B cell (primary cell): ENCODE results near the gene DSG1. TPM values are rescaled to one million over a fixed set of nuclear protein-coding genes. Genes with fewer than 3 reads are reported as not detected.

Experiments
- ATAC-seq: fragments of 200-7000 bp; cut with Tn5 transposase; one replicate; pipeline ENCODE4 v1.10.0; 2021; ENCODE audit warnings: low read depth, mild to moderate bottlenecking, moderate number of reproducible peaks, moderate library complexity
- CTCF ChIA-PET: fragments of 350-600 bp; sonication (Branson Sonifier 250); formaldehyde crosslinking; loops from one replicate; lab custom pipeline; 2021; ENCODE audit warnings: antibody characterized with exemption, inconsistent platforms; lab: Charles Lee
- POLR2A ChIA-PET: fragments of 350-600 bp; sonication (Branson Sonifier 250); formaldehyde crosslinking; loops from one replicate; lab custom pipeline; 2021; ENCODE audit warnings: antibody characterized with exemption; lab: Charles Lee
- DNase-seq: peaks from one replicate; pipeline ENCODE4 v3.0.0; 2013
- H2AFZ ChIP-seq: 2 replicates; pipeline ENCODE4 v1.6.1; 2012; ENCODE audit warnings: mild to moderate bottlenecking, low read depth, low read length; ENCODE audit not compliant: insufficient read depth, poor library complexity, severe bottlenecking
- H3K27ac ChIP-seq, 2 donors: 1 replicate in 1 of 2; 2 replicates in 1 of 2; pipeline ENCODE4 v1.5.1; 2012 to 2013; ENCODE audit warnings: low read length in 2 of 2, mild to moderate bottlenecking in 2 of 2, moderate library complexity in 1 of 2
- H3K27me3 ChIP-seq, 4 experiments: fragments of 200-600 bp in 1 of 4; sonication (generic) in 1 of 4; replicated peaks in 1 of 4; 1 replicate in 2 of 4; 2 replicates in 2 of 4; pipeline versions ENCODE4 v1.6.1 to v1.7.0; 2013 to 2016; ENCODE audit warnings: low read length in 3 of 4, mild to moderate bottlenecking in 2 of 4, mixed read lengths in 1 of 4, moderate library complexity in 1 of 4; ENCODE audit not compliant: insufficient read depth in 4 of 4, control insufficient read depth in 3 of 4; ENCODE audit errors: control extremely low read depth in 1 of 4
- H3K36me3 ChIP-seq, 2 experiments: replicated peaks in 1 of 2; 1 replicate in 1 of 2; 2 replicates in 1 of 2; pipeline versions ENCODE4 v1.6.1 to v1.7.1; 2013; ENCODE audit warnings: low read length in 1 of 2; ENCODE audit not compliant: insufficient read depth in 2 of 2, control insufficient read depth in 1 of 2; ENCODE audit errors: control extremely low read depth in 1 of 2, extremely low read depth in 1 of 2
- H3K4me1 ChIP-seq, 2 donors: fragments of 200-600 bp in 1 of 2; sonication (generic) in 1 of 2; 1 replicate in 1 of 2; 2 replicates in 1 of 2; pipeline versions ENCODE4 v1.5.1 to v1.6.1; 2013 to 2017; ENCODE audit warnings: low read length in 2 of 2; ENCODE audit not compliant: control insufficient read depth in 2 of 2, insufficient read depth in 2 of 2
- H3K4me2 ChIP-seq: replicated peaks from 2 replicates; pipeline ENCODE3; 2012; ENCODE audit warnings: mild to moderate bottlenecking, low read depth, low read length; ENCODE audit not compliant: poor library complexity, severe bottlenecking
- H3K4me3 ChIP-seq, 5 experiments: fragments of 200-600 bp in 1 of 5; sonication (generic) in 1 of 5; 1 replicate in 3 of 5; 2 replicates in 2 of 5; pipeline versions ENCODE4 v1.5.1 to v1.7.0; 2011 to 2016; ENCODE audit warnings: low read length in 4 of 5, mild to moderate bottlenecking in 4 of 5, low read depth in 2 of 5, control low read depth in 1 of 5, moderate library complexity in 1 of 5; ENCODE audit not compliant: insufficient read depth in 1 of 5; ENCODE audit errors: control extremely low read depth in 1 of 5, extremely low read depth in 1 of 5
- H3K79me2 ChIP-seq: fragments of 200-600 bp; sonication (generic); one replicate; pipeline ENCODE4 v1.6.0; 2016; ENCODE audit warnings: low read length; ENCODE audit not compliant: control insufficient read depth, insufficient read depth
- H3K9ac ChIP-seq: fragments of 200-600 bp; sonication (generic); 2 replicates; pipeline ENCODE4 v1.6.1; 2017; ENCODE audit warnings: mild to moderate bottlenecking, low read length, moderate library complexity
- H3K9me3 ChIP-seq, 3 donors: one replicate each; pipeline versions ENCODE4 v1.6.1 to v1.7.1; 2013; ENCODE audit warnings: low read length in 2 of 3; ENCODE audit not compliant: control insufficient read depth in 2 of 3, insufficient read depth in 1 of 3; ENCODE audit errors: control extremely low read depth in 1 of 3
- H4K20me1 ChIP-seq: 2 replicates; pipeline ENCODE4 v1.6.0; 2012; ENCODE audit warnings: mild to moderate bottlenecking, low read length; ENCODE audit not compliant: insufficient read depth, control insufficient read depth, poor library complexity, severe bottlenecking
- H3K27ac Mint-ChIP-seq: one replicate; pipeline ENCODE4 v1.8.0; 2021; ENCODE audit warnings: mixed read lengths
- H3K27me3 Mint-ChIP-seq: one replicate; pipeline ENCODE4 v1.8.0; 2021; ENCODE audit warnings: mixed read lengths
- H3K4me1 Mint-ChIP-seq: one replicate; pipeline ENCODE4 v1.8.0; 2021; ENCODE audit warnings: mixed read lengths
- H3K4me3 Mint-ChIP-seq: one replicate; pipeline ENCODE4 v1.8.0; 2021; ENCODE audit warnings: mixed read lengths
- H3K9me3 Mint-ChIP-seq: one replicate; pipeline ENCODE4 v1.8.0; 2022; ENCODE audit warnings: mixed read lengths; ENCODE audit not compliant: insufficient read depth
- EZH2 ChIP-seq: IDR thresholded peaks from 2 replicates; pipeline ENCODE4 v1.6.1; 2012; ENCODE audit warnings: borderline replicate concordance, low read depth, mild to moderate bottlenecking, moderate library complexity, low read length; ENCODE audit not compliant: insufficient read depth, poor library complexity, severe bottlenecking
- WGBS: methylation state at CpG from one replicate; pipeline ENCODE4 v1.1.5; 2013; ENCODE audit warnings: missing lambda C conversion rate; ENCODE audit not compliant: insufficient coverage; 5-methylcytosine and 5-hydroxymethylcytosine counted together
- intact Hi-C: fragments of 100-400 bp; cut with micrococcal nuclease; formaldehyde crosslinking; loops from one replicate; pipeline ENCODE4 v1.10.0; 2022
- polyA plus RNA-seq: library from polyadenylated mRNA; depleted of rRNA; stranded (reverse); fragments of >200 nt; gene quantifications from 2 replicates; pipeline ENCODE4 v1.2.3, GENCODE V29; 2012
- total RNA-seq, 2 donors: library from RNA; stranded (reverse); fragments of 120-200 nt in 1 of 2; gene quantifications; 1 replicate in 1 of 2; 2 replicates in 1 of 2; pipeline versions ENCODE4 v1.2.3 to v1.2.4, GENCODE V29; 2013 to 2022
- TF ChIP-seq, protein P1 (sequence below): fragments of 200-600 bp; IDR thresholded peaks from one replicate; pipeline ENCODE4 v1.8.0; 2022; ENCODE audit warnings: antibody characterized with exemption, mild to moderate bottlenecking

The DSG1 gene
- total and polyA plus RNA-seq, 2 donors (not counting 1 experiment from before 2014, with no cell fraction given): not detected

DNA sequence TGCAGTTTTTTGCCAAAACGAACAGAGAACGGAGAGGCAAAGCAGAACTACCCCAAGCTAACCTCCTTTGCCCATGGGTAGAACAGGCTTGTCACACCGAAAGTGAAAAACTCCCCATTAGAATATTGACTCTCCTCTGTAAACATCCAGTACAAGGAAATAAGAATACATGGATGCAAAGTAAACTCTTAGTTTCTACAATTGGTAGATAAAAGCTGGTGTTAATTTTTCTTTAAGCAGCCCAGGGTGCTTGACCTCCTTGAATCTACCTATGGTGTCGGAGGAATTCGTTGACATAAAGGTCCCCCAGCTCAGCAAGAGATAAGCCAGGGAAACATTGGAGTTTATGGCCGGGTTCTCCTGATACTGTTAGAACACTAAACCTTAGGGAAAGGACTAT is 48.4 kb upstream of the DSG1 start:
- H3K9ac ChIP-seq: no peak overlapping the region
- 93% methylated on average over 2 of the region's 6 CpGs for WGBS

DNA sequence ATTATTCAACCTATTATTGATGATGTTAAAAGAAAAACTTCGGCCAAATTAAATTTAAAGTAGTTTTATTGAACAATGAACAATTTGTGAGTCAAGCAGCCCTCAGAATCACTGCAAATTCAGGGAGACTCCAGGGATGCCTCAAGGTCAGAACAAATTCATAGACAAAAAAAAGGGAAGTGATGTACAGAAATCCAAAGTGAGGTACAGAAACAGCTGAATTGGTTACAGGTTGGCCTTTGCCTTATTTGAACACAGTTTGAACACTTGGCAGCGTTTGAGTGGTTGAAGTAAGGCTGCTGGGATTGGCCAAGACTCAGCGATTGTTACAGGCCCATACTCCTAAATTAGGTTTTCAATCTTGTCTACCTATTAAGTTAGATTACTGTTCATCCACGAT is 47.4 kb upstream of the DSG1 start:
- TF ChIP-seq EZH2: no peak
- TF ChIP-seq, protein P1, sequence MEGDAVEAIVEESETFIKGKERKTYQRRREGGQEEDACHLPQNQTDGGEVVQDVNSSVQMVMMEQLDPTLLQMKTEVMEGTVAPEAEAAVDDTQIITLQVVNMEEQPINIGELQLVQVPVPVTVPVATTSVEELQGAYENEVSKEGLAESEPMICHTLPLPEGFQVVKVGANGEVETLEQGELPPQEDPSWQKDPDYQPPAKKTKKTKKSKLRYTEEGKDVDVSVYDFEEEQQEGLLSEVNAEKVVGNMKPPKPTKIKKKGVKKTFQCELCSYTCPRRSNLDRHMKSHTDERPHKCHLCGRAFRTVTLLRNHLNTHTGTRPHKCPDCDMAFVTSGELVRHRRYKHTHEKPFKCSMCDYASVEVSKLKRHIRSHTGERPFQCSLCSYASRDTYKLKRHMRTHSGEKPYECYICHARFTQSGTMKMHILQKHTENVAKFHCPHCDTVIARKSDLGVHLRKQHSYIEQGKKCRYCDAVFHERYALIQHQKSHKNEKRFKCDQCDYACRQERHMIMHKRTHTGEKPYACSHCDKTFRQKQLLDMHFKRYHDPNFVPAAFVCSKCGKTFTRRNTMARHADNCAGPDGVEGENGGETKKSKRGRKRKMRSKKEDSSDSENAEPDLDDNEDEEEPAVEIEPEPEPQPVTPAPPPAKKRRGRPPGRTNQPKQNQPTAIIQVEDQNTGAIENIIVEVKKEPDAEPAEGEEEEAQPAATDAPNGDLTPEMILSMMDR: no peak
- Mint-ChIP-seq H3K27me3 (no peaks in the 10 kb centered on the region), H3K9me3 (no peaks in the 10 kb centered on the region), H3K27ac (no peak overlapping the region), H3K4me3 (no peak overlapping the region), H3K4me1 (no peaks in the 10 kb centered on the region)
- H3K4me1 ChIP-seq: no peaks in the 10 kb centered on the region
- H3K9ac ChIP-seq: no peak overlapping the region
- no peak overlapping the region for H2AFZ ChIP-seq
- no peaks in the 10 kb centered on the region for H3K79me2 ChIP-seq
- no peaks in the 10 kb centered on the region for H3K27me3 ChIP-seq
- 71% methylated on average over 1 of the region's 4 CpGs for WGBS
- no peaks in the 10 kb centered on the region for H3K9me3 ChIP-seq
- no peak overlapping the region for H3K4me3 ChIP-seq
- DNase-seq (no peak), ATAC-seq (no peak)
- H3K36me3 ChIP-seq: no peaks in the 10 kb centered on the region
- H4K20me1 ChIP-seq: no peaks in the 10 kb centered on the region
- CTCF ChIA-PET: no interaction called here
- no peak overlapping the region for H3K27ac ChIP-seq
- intact Hi-C loops: no loop called here
- no peak overlapping the region for H3K4me2 ChIP-seq
- POLR2A ChIA-PET: no interaction called here

More for the DNA sequence above, 48.4 kb upstream of the DSG1 start:
- intact Hi-C loops: no loop called here
- Histone ChIP-seq H2AFZ (no peak overlapping the region), H3K4me1 (no peaks in the 10 kb centered on the region), H3K4me2 (no peak overlapping the region), H3K4me3 (no peak overlapping the region), H3K79me2 (no peaks in the 10 kb centered on the region), H3K27ac (no peak overlapping the region), H4K20me1 (no peaks in the 10 kb centered on the region), H3K27me3 (no peaks in the 10 kb centered on the region), H3K9me3 (no peaks in the 10 kb centered on the region), H3K36me3 (no peaks in the 10 kb centered on the region)
- DNase-seq: no peak
- Mint-ChIP-seq H3K4me3 (no peak overlapping the region), H3K9me3 (no peaks in the 10 kb centered on the region), H3K4me1 (no peaks in the 10 kb centered on the region), H3K27me3 (no peaks in the 10 kb centered on the region), H3K27ac (no peak overlapping the region)
- TF ChIP-seq, protein P1: no peak
- TF ChIP-seq EZH2: no peak
- ATAC-seq: no peak
- ChIA-PET POLR2A (no interaction called here), CTCF (no interaction called here)
